Stimulated activated naive B cell treated with anti-CD40 and anti-IgM and Interleukin-4, amounts not matched to agents 10 μg/mL and 1 μg/mL and 100 μg/mL, for 72 hours (primary cell): Measurements from ENCODE around the gene APCDD1L.

Experiments used
- ATAC-seq, 2 donors: fragments of 150-1000 bp; cut with Tn5 transposase; replicated peaks; 2 replicates each; pipeline ENCODE4 v1.10.0; 2021; ENCODE audit warnings: moderate library complexity in 1 of 2
- DNase-seq: peaks from one replicate; pipeline ENCODE4 v3.0.0; 2021
- H3K27ac Mint-ChIP-seq: one replicate; pipeline ENCODE4 v1.8.0; 2022; ENCODE audit warnings: mild to moderate bottlenecking, mixed read lengths
- H3K27me3 Mint-ChIP-seq, 2 donors: one replicate each; pipeline ENCODE4 v1.8.0; 2022; ENCODE audit warnings: mixed read lengths in 2 of 2
- H3K36me3 Mint-ChIP-seq, 2 donors: one replicate each; pipeline ENCODE4 v1.8.0; 2022; ENCODE audit warnings: mixed read lengths in 2 of 2, mild to moderate bottlenecking in 1 of 2
- H3K4me1 Mint-ChIP-seq, 2 donors: one replicate each; pipeline ENCODE4 v1.8.0; 2022; ENCODE audit warnings: mixed read lengths in 2 of 2, mild to moderate bottlenecking in 1 of 2
- H3K4me3 Mint-ChIP-seq, 2 donors: one replicate each; pipeline ENCODE4 v1.8.0; 2022; ENCODE audit warnings: mild to moderate bottlenecking in 2 of 2, mixed read lengths in 2 of 2, moderate library complexity in 1 of 2
- H3K9me3 Mint-ChIP-seq, 2 donors: one replicate each; pipeline ENCODE4 v1.8.0; 2022; ENCODE audit warnings: mixed read lengths in 2 of 2, mild to moderate bottlenecking in 1 of 2

Gene APCDD1L

GRCh38 chr20:58479726-58480440 is 35.3 kb downstream of the APCDD1L start:
- H3K4me3 Mint-ChIP-seq = no peak overlapping the region
- no peak for ATAC-seq
- peaks cover 6 to 39% of the 10 kb centered on the region in 2 donors for H3K36me3 Mint-ChIP-seq

GRCh38 chr20:58478141-58478805 is 36.9 kb downstream of the APCDD1L start:
- H3K27ac Mint-ChIP-seq = no peak overlapping the region
- DNase-seq (no peak), ATAC-seq (no peak)
- no peak overlapping the region for H3K4me3 Mint-ChIP-seq
- no peaks in the 10 kb centered on the region for H3K4me1 Mint-ChIP-seq
- peaks cover 8 to 17% of the 10 kb centered on the region in 2 donors for H3K27me3 Mint-ChIP-seq
- peaks cover 8 to 33% of the 10 kb centered on the region in 2 donors for H3K36me3 Mint-ChIP-seq
- H3K9me3 Mint-ChIP-seq = peaks cover 5 to 12% of the 10 kb centered on the region in 2 donors

More at GRCh38 chr20:58479726-58480440, 35.3 kb downstream of the APCDD1L start:
- no peak overlapping the region for H3K27ac Mint-ChIP-seq
- no peaks in the 10 kb centered on the region for H3K4me1 Mint-ChIP-seq
- H3K27me3 Mint-ChIP-seq = peaks cover 8 to 22% of the 10 kb centered on the region in 2 donors
- H3K9me3 Mint-ChIP-seq = peaks cover 5 to 12% of the 10 kb centered on the region in 2 donors
- no peak for DNase-seq

GRCh38 chr20:58475466-58475865 is 39.7 kb downstream of the APCDD1L start:
- no peak for DNase-seq
- no peak for ATAC-seq
- H3K4me1 Mint-ChIP-seq = no peaks in the 10 kb centered on the region
- H3K4me3 Mint-ChIP-seq = no peak overlapping the region
- peaks cover 8 to 27% of the 10 kb centered on the region in 2 donors for H3K36me3 Mint-ChIP-seq
- H3K27ac Mint-ChIP-seq = no peak overlapping the region
- peaks cover 5 to 12% of the 10 kb centered on the region in 2 donors for H3K9me3 Mint-ChIP-seq
- H3K27me3 Mint-ChIP-seq = peaks cover 0 to 8% of the 10 kb centered on the region in 2 donors

- Mint-ChIP-seq H3K27me3 (peaks cover 0 to 8% of the 10 kb centered on the region in 2 donors), H3K9me3 (peaks cover 5 to 12% of the 10 kb centered on the region in 2 donors), H3K4me3 (no peak overlapping the region), H3K27ac (no peak overlapping the region), H3K4me1 (no peaks in the 10 kb centered on the region), H3K36me3 (peaks cover 8 to 28% of the 10 kb centered on the region in 2 donors)
- no peak for DNase-seq
- no peak for ATAC-seq
Measured at GRCh38 chr20:58473453-58474425, 41.5 kb downstream of the APCDD1L start.

- peaks cover 6 to 21% of the 10 kb centered on the region in 2 donors for H3K36me3 Mint-ChIP-seq
Measured at GRCh38 chr20:58472273-58473018, 42.8 kb downstream of the APCDD1L start.

GRCh38 chr20:58471193-58472164 is 43.7 kb downstream of the APCDD1L start:
- DNase-seq (no peak), ATAC-seq (peak in 1 of 2 donors; percentile 7)
- no peak overlapping the region for H3K4me3 Mint-ChIP-seq
- H3K4me1 Mint-ChIP-seq = peaks cover 0 to 2% of the 10 kb centered on the region in 2 donors
- peaks cover 6 to 12% of the 10 kb centered on the region in 2 donors for H3K36me3 Mint-ChIP-seq
- H3K27me3 Mint-ChIP-seq = peaks cover 0 to 3% of the 10 kb centered on the region in 2 donors
- no peaks in the 10 kb centered on the region for H3K9me3 Mint-ChIP-seq
- no peak overlapping the region for H3K27ac Mint-ChIP-seq

More at GRCh38 chr20:58472273-58473018, 42.8 kb downstream of the APCDD1L start:
- Mint-ChIP-seq H3K4me1 (peaks cover 0 to 1% of the 10 kb centered on the region in 2 donors), H3K9me3 (peaks cover 0 to 4% of the 10 kb centered on the region in 2 donors), H3K4me3 (no peak overlapping the region), H3K27me3 (no peaks in the 10 kb centered on the region), H3K27ac (no peak overlapping the region)
- DNase-seq (no peak), ATAC-seq (no peak)

GRCh38 chr20:58470336-58471192 is 44.6 kb downstream of the APCDD1L start:
- DNase-seq (no peak), ATAC-seq (no peak)
- H3K36me3 Mint-ChIP-seq = peaks cover 5 to 10% of the 10 kb centered on the region in 2 donors
- H3K4me1 Mint-ChIP-seq = peaks cover 0 to 3% of the 10 kb centered on the region in 2 donors
- H3K27ac Mint-ChIP-seq = no peak overlapping the region
- H3K4me3 Mint-ChIP-seq = no peak overlapping the region
- H3K9me3 Mint-ChIP-seq = no peaks in the 10 kb centered on the region
- peaks cover 0 to 9% of the 10 kb centered on the region in 2 donors for H3K27me3 Mint-ChIP-seq

GRCh38 chr20:58469616-58470015 is 45.6 kb downstream of the APCDD1L start:
- peaks cover 2 to 10% of the 10 kb centered on the region in 2 donors for H3K36me3 Mint-ChIP-seq
- ATAC-seq = no peak
- no peak overlapping the region for H3K4me3 Mint-ChIP-seq

GRCh38 chr20:58467572-58468527 is 47.3 kb downstream of the APCDD1L start:
- Mint-ChIP-seq H3K36me3 (peaks cover 2 to 10% of the 10 kb centered on the region in 2 donors), H3K4me1 (peaks cover 0 to 3% of the 10 kb centered on the region in 2 donors), H3K27ac (peak overlapping the region; percentile 47), H3K4me3 (no peak overlapping the region), H3K9me3 (no peaks in the 10 kb centered on the region), H3K27me3 (peaks cover 5 to 9% of the 10 kb centered on the region in 2 donors)
- ATAC-seq (no peak), DNase-seq (no peak)

More at GRCh38 chr20:58469616-58470015, 45.6 kb downstream of the APCDD1L start:
- H3K27ac Mint-ChIP-seq = peak overlapping the region; percentile 61
- peaks cover 0 to 3% of the 10 kb centered on the region in 2 donors for H3K4me1 Mint-ChIP-seq
- H3K9me3 Mint-ChIP-seq = no peaks in the 10 kb centered on the region
- DNase-seq = no peak
- H3K27me3 Mint-ChIP-seq = peaks cover 5 to 9% of the 10 kb centered on the region in 2 donors

- H3K27me3 Mint-ChIP-seq = peaks cover 5 to 9% of the 10 kb centered on the region in 2 donors
- ATAC-seq (no peak), DNase-seq (no peak)
- H3K9me3 Mint-ChIP-seq = no peaks in the 10 kb centered on the region
- H3K27ac Mint-ChIP-seq = no peak overlapping the region
- H3K4me3 Mint-ChIP-seq = no peak overlapping the region
- H3K4me1 Mint-ChIP-seq = peaks cover under 1 to 4% of the 10 kb centered on the region in 2 donors
- peaks cover 5 to 18% of the 10 kb centered on the region in 2 donors for H3K36me3 Mint-ChIP-seq
Measured at GRCh38 chr20:58466729-58467571, 48.2 kb downstream of the APCDD1L start.
